Neutrophil (primary cell): ENCODE results near the gene TCF15.
A peak's percentile ranks its signal among the peaks of the same experiment; 100 is the strongest.

Experiments used
- H3K27ac ChIP-seq: fragments of 200-600 bp; sonication (generic); 2 replicates; pipeline ENCODE4 v1.5.1; 2016; ENCODE audit warnings: mild to moderate bottlenecking, moderate library complexity
- H3K27me3 ChIP-seq: fragments of 200-600 bp; sonication (generic); 2 replicates; pipeline ENCODE4 v1.6.0; 2016; ENCODE audit warnings: mild to moderate bottlenecking
- H3K36me3 ChIP-seq: fragments of 200-600 bp; sonication (generic); 2 replicates; pipeline ENCODE4 v1.5.1; 2017
- H3K4me1 ChIP-seq, 2 experiments: fragments of 200-600 bp in 1 of 2; sonication (generic) in 1 of 2; 1 replicate in 1 of 2; 2 replicates in 1 of 2; pipeline versions ENCODE4 v1.5.1 to v1.6.1; 2013 to 2016; ENCODE audit warnings: low read depth in 1 of 2, low read length in 1 of 2, mild to moderate bottlenecking in 1 of 2, moderate library complexity in 1 of 2; ENCODE audit not compliant: control insufficient read depth in 1 of 2, insufficient read depth in 1 of 2
- H3K4me3 ChIP-seq, 2 experiments: fragments of 200-600 bp in 1 of 2; sonication (generic) in 1 of 2; 1 replicate in 1 of 2; 2 replicates in 1 of 2; pipeline ENCODE4 v1.5.1; 2013 to 2016; ENCODE audit warnings: low read depth in 1 of 2, low read length in 1 of 2, mild to moderate bottlenecking in 1 of 2, moderate library complexity in 1 of 2
- H3K9me3 ChIP-seq: fragments of 200-600 bp; sonication (generic); 2 replicates; pipeline ENCODE4 v1.5.1; 2016
- CTCF ChIP-seq: fragments of 200-600 bp; sonication (generic); IDR thresholded peaks from 2 replicates; pipeline ENCODE4 v1.5.1; 2016; ENCODE audit warnings: antibody characterized with exemption

TCF15 gene

GRCh38 chr20:653590-654416, 43.7 kb upstream of the TCF15 start:
- no peak for TF ChIP-seq CTCF
- H3K27me3 ChIP-seq: peaks cover 21% of the 10 kb centered on the region
- peak overlapping the region; percentile 59 to 82 for H3K4me3 ChIP-seq
- H3K4me1 ChIP-seq: peaks cover 32 to 43% of the 10 kb centered on the region in 2 experiments
- H3K9me3 ChIP-seq: no peaks in the 10 kb centered on the region
- H3K36me3 ChIP-seq: peaks cover 14% of the 10 kb centered on the region
- peak overlapping the region; percentile 91 for H3K27ac ChIP-seq

GRCh38 chr20:653110-653589, 43.0 kb upstream of the TCF15 start, which contains the start of gene SRXN1:
SRXN1 (minus strand) TSS chr20:653200; CDS start chr20:653185, 15 bp downstream.
- peaks cover 26 to 36% of the 10 kb centered on the region in 2 experiments for H3K4me1 ChIP-seq
- H3K9me3 ChIP-seq: no peaks in the 10 kb centered on the region
- peaks cover 20% of the 10 kb centered on the region for H3K36me3 ChIP-seq
- H3K27ac ChIP-seq: peak within 1 kb of the TSS; percentile 91
- H3K27me3 ChIP-seq: peaks cover 21% of the 10 kb centered on the region
- H3K4me3 ChIP-seq: peak within 1 kb of the TSS; percentile 82 to 98
- TF ChIP-seq CTCF: peak; percentile 97

GRCh38 chr20:652615-653109, 42.6 kb upstream of the TCF15 start:
- Histone ChIP-seq H3K9me3 (no peaks in the 10 kb centered on the region), H3K36me3 (peaks cover 25% of the 10 kb centered on the region), H3K4me1 (peaks cover 24 to 35% of the 10 kb centered on the region in 2 experiments), H3K27me3 (peaks cover 21% of the 10 kb centered on the region), H3K4me3 (peak overlapping the region; percentile 82 to 98), H3K27ac (peak overlapping the region; percentile 91)
- no peak for TF ChIP-seq CTCF

GRCh38 chr20:651713-652614, 41.9 kb upstream of the TCF15 start:
- no peak for TF ChIP-seq CTCF
- peak overlapping the region; percentile 91 for H3K27ac ChIP-seq

GRCh38 chr20:650954-651353, 40.8 kb upstream of the TCF15 start:
- Histone ChIP-seq H3K27ac (peak overlapping the region; percentile 28), H3K4me1 (peaks cover 24 to 34% of the 10 kb centered on the region in 2 experiments), H3K27me3 (peaks cover 21% of the 10 kb centered on the region), H3K4me3 (no peak overlapping the region), H3K9me3 (no peaks in the 10 kb centered on the region), H3K36me3 (peaks cover 35% of the 10 kb centered on the region)
- TF ChIP-seq CTCF: no peak

More at GRCh38 chr20:651713-652614, 41.9 kb upstream of the TCF15 start:
- H3K4me1 ChIP-seq: peaks cover 24 to 35% of the 10 kb centered on the region in 2 experiments
- peaks cover 21% of the 10 kb centered on the region for H3K27me3 ChIP-seq
- H3K9me3 ChIP-seq: no peaks in the 10 kb centered on the region
- H3K4me3 ChIP-seq: peak overlapping the region; percentile 82 to 98
- H3K36me3 ChIP-seq: peaks cover 32% of the 10 kb centered on the region
